ENCODE measurements around the gene PTPN20.

Gene PTPN20

DNA sequence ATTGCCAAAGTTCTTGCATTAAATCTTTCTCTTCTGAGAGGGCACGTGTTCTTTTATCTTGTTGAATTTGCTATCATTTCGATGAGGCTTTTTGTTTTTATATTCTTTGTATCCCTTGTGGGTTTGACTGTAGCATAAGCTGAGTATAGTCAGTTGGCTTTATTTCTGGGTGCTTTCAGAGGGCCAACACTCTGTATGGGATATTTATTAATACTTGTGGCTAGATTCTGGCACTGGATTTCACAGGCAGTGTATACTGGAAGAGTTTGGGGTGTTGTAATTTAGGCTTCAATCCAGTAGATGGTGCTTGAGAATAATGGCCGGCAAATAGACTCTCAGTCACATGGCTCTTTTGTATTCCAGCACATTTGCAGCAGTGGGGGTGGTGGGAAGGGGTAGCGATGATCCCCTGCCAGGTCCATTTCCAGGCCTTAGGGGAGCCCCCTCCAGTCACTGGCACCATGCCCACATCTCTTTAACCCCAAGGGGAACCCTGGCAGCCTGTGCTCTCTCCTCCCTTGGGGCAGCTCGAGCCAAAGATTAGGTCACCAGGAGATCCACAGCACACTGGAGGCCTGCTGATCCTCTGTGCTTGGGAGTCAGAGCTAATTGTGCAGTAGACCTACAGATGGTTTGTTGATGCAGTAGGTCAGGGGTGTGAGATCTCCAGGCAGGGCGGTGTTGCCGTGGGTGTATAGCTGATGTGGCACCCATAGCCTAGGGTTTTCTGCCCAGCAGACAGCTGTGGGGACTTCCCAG lies 81.8 kb downstream of the PTPN20 start:
- TF ChIP-seq, protein P1, sequence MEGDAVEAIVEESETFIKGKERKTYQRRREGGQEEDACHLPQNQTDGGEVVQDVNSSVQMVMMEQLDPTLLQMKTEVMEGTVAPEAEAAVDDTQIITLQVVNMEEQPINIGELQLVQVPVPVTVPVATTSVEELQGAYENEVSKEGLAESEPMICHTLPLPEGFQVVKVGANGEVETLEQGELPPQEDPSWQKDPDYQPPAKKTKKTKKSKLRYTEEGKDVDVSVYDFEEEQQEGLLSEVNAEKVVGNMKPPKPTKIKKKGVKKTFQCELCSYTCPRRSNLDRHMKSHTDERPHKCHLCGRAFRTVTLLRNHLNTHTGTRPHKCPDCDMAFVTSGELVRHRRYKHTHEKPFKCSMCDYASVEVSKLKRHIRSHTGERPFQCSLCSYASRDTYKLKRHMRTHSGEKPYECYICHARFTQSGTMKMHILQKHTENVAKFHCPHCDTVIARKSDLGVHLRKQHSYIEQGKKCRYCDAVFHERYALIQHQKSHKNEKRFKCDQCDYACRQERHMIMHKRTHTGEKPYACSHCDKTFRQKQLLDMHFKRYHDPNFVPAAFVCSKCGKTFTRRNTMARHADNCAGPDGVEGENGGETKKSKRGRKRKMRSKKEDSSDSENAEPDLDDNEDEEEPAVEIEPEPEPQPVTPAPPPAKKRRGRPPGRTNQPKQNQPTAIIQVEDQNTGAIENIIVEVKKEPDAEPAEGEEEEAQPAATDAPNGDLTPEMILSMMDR (IDR thresholded peaks at IDR 0.05) = no peak
- no peaks in the 10 kb centered on the region for H3K27me3 ChIP-seq
- no peak overlapping the region for H3K27ac ChIP-seq
- H3K9me3 ChIP-seq = no peaks in the 10 kb centered on the region
- H3K4me3 ChIP-seq (ENCODE audit: low read depth in 1 of 2, low read length in 1 of 2) = no peak overlapping the region
- no peaks in the 10 kb centered on the region for H3K4me1 ChIP-seq (ENCODE audit: control insufficient read depth in 1 of 2, insufficient read depth in 1 of 2, low read depth in 1 of 2, low read length in 1 of 2)
- no peaks in the 10 kb centered on the region for H3K36me3 ChIP-seq

DNA sequence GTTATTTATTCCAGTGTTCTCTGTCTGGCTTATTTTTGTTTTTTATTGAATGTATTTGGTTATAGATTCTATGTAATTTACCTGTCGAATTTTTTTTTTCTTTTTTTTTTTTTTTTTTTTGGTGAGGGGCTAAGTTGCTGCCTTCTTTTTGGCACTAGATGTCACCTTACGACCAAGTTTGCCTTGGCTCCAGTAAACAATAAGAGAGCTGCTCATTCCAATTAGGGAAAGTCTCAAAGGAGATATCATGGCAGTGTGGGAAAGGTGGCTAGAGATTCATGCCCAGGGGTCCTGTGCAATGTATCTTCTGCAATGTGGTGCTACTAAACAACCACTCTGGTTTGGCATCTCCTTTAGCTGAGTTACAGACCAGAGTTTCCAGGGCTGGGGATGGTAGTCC lies 84.0 kb downstream of the PTPN20 start:
- TF ChIP-seq, protein P1 (IDR thresholded peaks at IDR 0.05) = no peak
- Histone ChIP-seq H3K4me3 (ENCODE audit: low read depth in 1 of 2, low read length in 1 of 2) (no peak overlapping the region), H3K27me3 (no peaks in the 10 kb centered on the region), H3K36me3 (no peaks in the 10 kb centered on the region), H3K4me1 (ENCODE audit: control insufficient read depth in 1 of 2, insufficient read depth in 1 of 2, low read depth in 1 of 2, low read length in 1 of 2) (no peaks in the 10 kb centered on the region), H3K27ac (no peak overlapping the region), H3K9me3 (no peaks in the 10 kb centered on the region)

DNA sequence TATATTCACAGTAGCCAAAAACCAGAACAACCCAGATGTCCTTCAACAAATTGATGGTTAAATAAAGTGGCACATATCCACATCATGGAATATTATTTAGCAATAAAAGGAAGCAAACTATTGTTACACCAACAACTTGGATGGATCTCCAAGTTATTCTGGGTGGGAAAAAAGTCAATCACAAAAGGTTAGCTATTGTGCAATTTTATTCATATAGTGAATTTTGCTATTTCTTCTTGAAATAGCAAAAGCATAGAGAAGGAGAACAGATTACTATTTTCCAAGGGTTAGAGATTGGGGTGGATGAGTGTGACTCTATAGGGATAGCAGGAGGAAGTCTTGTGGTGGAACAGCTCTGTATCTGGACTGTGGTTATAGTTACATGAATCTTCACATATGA lies 87.0 kb downstream of the PTPN20 start:
- TF ChIP-seq, protein P1 (IDR thresholded peaks at IDR 0.05) = no peak
- H3K36me3 ChIP-seq = no peaks in the 10 kb centered on the region
- H3K4me3 ChIP-seq (ENCODE audit: low read depth in 1 of 2, low read length in 1 of 2) = no peak overlapping the region
- no peaks in the 10 kb centered on the region for H3K27me3 ChIP-seq
- no peak overlapping the region for H3K27ac ChIP-seq
- no peaks in the 10 kb centered on the region for H3K4me1 ChIP-seq (ENCODE audit: control insufficient read depth in 1 of 2, insufficient read depth in 1 of 2, low read depth in 1 of 2, low read length in 1 of 2)
- H3K9me3 ChIP-seq = no peaks in the 10 kb centered on the region

DNA sequence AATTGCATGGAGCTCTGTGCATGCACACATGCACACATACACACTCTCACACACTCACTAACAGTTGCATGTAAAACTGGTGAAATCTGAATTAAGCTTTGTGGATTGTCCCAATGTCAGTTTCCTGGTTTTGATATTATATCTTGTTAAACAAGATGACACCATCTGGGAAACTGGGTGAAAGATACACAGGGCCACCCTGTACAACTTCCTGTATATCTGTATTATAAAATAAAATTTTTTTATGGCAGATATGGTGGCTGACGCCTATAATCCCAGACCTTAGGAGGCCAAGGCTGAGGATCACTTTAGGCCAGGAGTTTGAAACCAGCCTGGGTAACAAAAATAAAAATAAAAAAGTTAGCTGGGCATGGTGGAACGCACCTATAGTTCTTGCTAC lies 87.4 kb downstream of the PTPN20 start:
- TF ChIP-seq, protein P1 (IDR thresholded peaks at IDR 0.05) = no peak
- Histone ChIP-seq H3K4me1 (ENCODE audit: control insufficient read depth in 1 of 2, insufficient read depth in 1 of 2, low read depth in 1 of 2, low read length in 1 of 2) (no peaks in the 10 kb centered on the region), H3K4me3 (ENCODE audit: low read depth in 1 of 2, low read length in 1 of 2) (no peak overlapping the region), H3K27me3 (no peaks in the 10 kb centered on the region), H3K9me3 (no peaks in the 10 kb centered on the region), H3K36me3 (no peaks in the 10 kb centered on the region), H3K27ac (no peak overlapping the region)

DNA sequence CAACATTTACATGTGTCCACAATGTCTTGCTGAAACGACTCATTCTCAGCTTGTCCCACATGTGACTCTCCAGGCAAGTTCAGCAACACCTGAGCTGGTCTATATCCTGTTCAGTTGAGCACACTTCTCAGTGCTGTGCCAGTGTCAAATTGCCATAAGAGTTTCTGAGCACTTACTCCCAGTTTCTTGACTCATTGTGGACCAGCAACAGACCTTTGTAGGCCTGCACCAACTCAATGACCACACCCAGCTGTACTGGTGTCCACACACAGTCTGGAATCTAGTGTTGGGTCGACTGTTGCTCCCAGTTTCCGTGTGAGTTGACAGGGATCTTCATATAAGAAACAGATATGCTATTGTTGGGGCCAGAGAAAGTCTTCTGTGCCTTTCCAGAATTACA lies 88.0 kb downstream of the PTPN20 start:
- no peaks in the 10 kb centered on the region for H3K36me3 ChIP-seq
- no peak overlapping the region for H3K4me3 ChIP-seq (ENCODE audit: low read depth in 1 of 2, low read length in 1 of 2)
- no peak overlapping the region for H3K27ac ChIP-seq
- H3K9me3 ChIP-seq = no peaks in the 10 kb centered on the region
- TF ChIP-seq, protein P1 (IDR thresholded peaks at IDR 0.05) = no peak
- H3K4me1 ChIP-seq (ENCODE audit: control insufficient read depth in 1 of 2, insufficient read depth in 1 of 2, low read depth in 1 of 2, low read length in 1 of 2) = no peaks in the 10 kb centered on the region
- H3K27me3 ChIP-seq = no peaks in the 10 kb centered on the region
